GM18907 (cell line): ENCODE measurements around the gene UBL7.
"Not testable (repeated sequence)": the region's sequence is repeated elsewhere in the genome, so short reads cannot be mapped to it uniquely, and the experiment has no call there.

Experiments used
- ATAC-seq: cut with Tn5 transposase; IDR thresholded peaks from one replicate; pipeline ENCODE4 v1.9.1; 2021; ENCODE audit warnings: mild to moderate bottlenecking, moderate library complexity; ENCODE audit not compliant: unreplicated experiment

The UBL7 gene

GRCh38 chr15:74460871-74461846 is at the start of gene UBL7:
Gene UBL7, minus strand, starts transcription at chr15:74461160. Its CDS starts 2,293 bp downstream, at chr15:74458867.
- peak; percentile 82 for ATAC-seq

GRCh38 chr15:74506515-74506840 is 45.5 kb upstream of the UBL7 start:
- ATAC-seq: no peak

- no peak for ATAC-seq
Measured at GRCh38 chr15:74505837-74506514, 45.0 kb upstream of the UBL7 start.

- ATAC-seq: no peak
Measured at GRCh38 chr15:74504836-74505235, 43.9 kb upstream of the UBL7 start.

GRCh38 chr15:74504418-74504817 is 43.5 kb upstream of the UBL7 start:
- no peak for ATAC-seq

- no peak for ATAC-seq
Measured at GRCh38 chr15:74502301-74502700, 41.3 kb upstream of the UBL7 start.

- ATAC-seq: no peak
Measured at GRCh38 chr15:74500401-74500800, 39.4 kb upstream of the UBL7 start.

- no peak for ATAC-seq
Measured at GRCh38 chr15:74499366-74499765, 38.4 kb upstream of the UBL7 start.

- no peak for ATAC-seq
Measured at GRCh38 chr15:74497584-74497983, 36.6 kb upstream of the UBL7 start.

GRCh38 chr15:74496648-74497047 is 35.7 kb upstream of the UBL7 start:
- no peak for ATAC-seq

GRCh38 chr15:74490339-74490689 is 29.4 kb upstream of the UBL7 start:
- no peak for ATAC-seq

GRCh38 chr15:74489518-74490338 is 28.8 kb upstream of the UBL7 start:
- peak; percentile 73 for ATAC-seq

- ATAC-seq: no peak
Measured at GRCh38 chr15:74488776-74489175, 27.8 kb upstream of the UBL7 start.

- ATAC-seq: no peak
Measured at GRCh38 chr15:74482661-74483060, 21.7 kb upstream of the UBL7 start.

- ATAC-seq: not testable (repeated sequence)
Measured at GRCh38 chr15:74480364-74480763, 19.4 kb upstream of the UBL7 start.

GRCh38 chr15:74471621-74472020 is 10.7 kb upstream of the UBL7 start:
- ATAC-seq: not testable (repeated sequence)

- no peak for ATAC-seq
Measured at GRCh38 chr15:74470631-74471395, 9.9 kb upstream of the UBL7 start.

GRCh38 chr15:74468341-74469032 is 7.5 kb upstream of the UBL7 start:
- no peak for ATAC-seq

GRCh38 chr15:74466570-74466969 is 5.6 kb upstream of the UBL7 start:
- no peak for ATAC-seq

GRCh38 chr15:74464897-74465296 is 3.9 kb upstream of the UBL7 start:
- ATAC-seq: no peak
